ENCODE measurements around the gene GDF10. TPM values are rescaled to one million over a fixed set of nuclear protein-coding genes. Genes with fewer than 3 reads are reported as not detected.

GDF10 gene
- total and polyA plus RNA-seq, 9 of the 15 experiments (the other 6 are each of a cell fraction or from before 2014, with no cell fraction given): 0.03 to 0.20 (median 0.11) TPM; not detected in 6

GRCh38 chr10:47306387-47307210, 6.6 kb downstream of the GDF10 start (continued):
- TF ChIP-seq ZBTB11 (CRISPR knock-in tag; IDR thresholded peaks at IDR 0.05) (no peak), MTA3 (IDR thresholded peaks at IDR 0.05; ENCODE audit: borderline replicate concordance) (peak; percentile 64; the same call in 1 of the 2 replicates), ZBTB49 (CRISPR knock-in tag; IDR thresholded peaks at IDR 0.05; ENCODE audit: borderline replicate concordance) (no peak), ZNF586 (CRISPR knock-in tag; conservative IDR thresholded peaks at IDR 0.05) (no peak), NONO (IDR thresholded peaks at IDR 0.05; ENCODE audit: low read depth in 2 of 2, low read length in 1 of 2) (no peak), PYGO2 (tag; IDR thresholded peaks at IDR 0.05) (no peak), YY1 (IDR thresholded peaks at IDR 0.05; ENCODE audit: borderline replicate concordance in 1 of 3, control insufficient read depth in 1 of 3, extremely low read depth in 1 of 3, insufficient read depth in 3 of 3, insufficient read length in 1 of 3, insufficient replicate concordance in 2 of 3, low read depth in 1 of 3, low read length in 2 of 3) (no peak), CGGBP1 (CRISPR knock-in tag; IDR thresholded peaks at IDR 0.05) (no peak), MECOM (CRISPR knock-in tag; IDR thresholded peaks at IDR 0.05) (peak; percentile 90), SMARCA4 (IDR thresholded peaks at IDR 0.05) (peak; percentile 86)
- TF ChIP-seq, protein P1, sequence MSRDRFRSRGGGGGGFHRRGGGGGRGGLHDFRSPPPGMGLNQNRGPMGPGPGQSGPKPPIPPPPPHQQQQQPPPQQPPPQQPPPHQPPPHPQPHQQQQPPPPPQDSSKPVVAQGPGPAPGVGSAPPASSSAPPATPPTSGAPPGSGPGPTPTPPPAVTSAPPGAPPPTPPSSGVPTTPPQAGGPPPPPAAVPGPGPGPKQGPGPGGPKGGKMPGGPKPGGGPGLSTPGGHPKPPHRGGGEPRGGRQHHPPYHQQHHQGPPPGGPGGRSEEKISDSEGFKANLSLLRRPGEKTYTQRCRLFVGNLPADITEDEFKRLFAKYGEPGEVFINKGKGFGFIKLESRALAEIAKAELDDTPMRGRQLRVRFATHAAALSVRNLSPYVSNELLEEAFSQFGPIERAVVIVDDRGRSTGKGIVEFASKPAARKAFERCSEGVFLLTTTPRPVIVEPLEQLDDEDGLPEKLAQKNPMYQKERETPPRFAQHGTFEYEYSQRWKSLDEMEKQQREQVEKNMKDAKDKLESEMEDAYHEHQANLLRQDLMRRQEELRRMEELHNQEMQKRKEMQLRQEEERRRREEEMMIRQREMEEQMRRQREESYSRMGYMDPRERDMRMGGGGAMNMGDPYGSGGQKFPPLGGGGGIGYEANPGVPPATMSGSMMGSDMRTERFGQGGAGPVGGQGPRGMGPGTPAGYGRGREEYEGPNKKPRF (IDR thresholded peaks at IDR 0.05; ENCODE audit: low read depth, low read length): no peak
- TF ChIP-seq, protein P2, sequence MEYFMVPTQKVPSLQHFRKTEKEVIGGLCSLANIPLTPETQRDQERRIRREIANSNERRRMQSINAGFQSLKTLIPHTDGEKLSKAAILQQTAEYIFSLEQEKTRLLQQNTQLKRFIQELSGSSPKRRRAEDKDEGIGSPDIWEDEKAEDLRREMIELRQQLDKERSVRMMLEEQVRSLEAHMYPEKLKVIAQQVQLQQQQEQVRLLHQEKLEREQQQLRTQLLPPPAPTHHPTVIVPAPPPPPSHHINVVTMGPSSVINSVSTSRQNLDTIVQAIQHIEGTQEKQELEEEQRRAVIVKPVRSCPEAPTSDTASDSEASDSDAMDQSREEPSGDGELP (CRISPR knock-in tag; IDR thresholded peaks at IDR 0.05; ENCODE audit: borderline replicate concordance): no peak
- TF ChIP-seq, protein P3, sequence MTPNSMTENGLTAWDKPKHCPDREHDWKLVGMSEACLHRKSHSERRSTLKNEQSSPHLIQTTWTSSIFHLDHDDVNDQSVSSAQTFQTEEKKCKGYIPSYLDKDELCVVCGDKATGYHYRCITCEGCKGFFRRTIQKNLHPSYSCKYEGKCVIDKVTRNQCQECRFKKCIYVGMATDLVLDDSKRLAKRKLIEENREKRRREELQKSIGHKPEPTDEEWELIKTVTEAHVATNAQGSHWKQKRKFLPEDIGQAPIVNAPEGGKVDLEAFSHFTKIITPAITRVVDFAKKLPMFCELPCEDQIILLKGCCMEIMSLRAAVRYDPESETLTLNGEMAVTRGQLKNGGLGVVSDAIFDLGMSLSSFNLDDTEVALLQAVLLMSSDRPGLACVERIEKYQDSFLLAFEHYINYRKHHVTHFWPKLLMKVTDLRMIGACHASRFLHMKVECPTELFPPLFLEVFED (CRISPR knock-in tag; conservative IDR thresholded peaks at IDR 0.05): no peak

Measured in K562 (cell line).